Measurements from ENCODE around the gene DACT2. TPM values are rescaled to one million over a fixed set of nuclear protein-coding genes. Genes with fewer than 3 reads are reported as not detected.
A peak's percentile ranks its signal among the peaks of the same experiment; 100 is the strongest.

The DACT2 gene, protein sequence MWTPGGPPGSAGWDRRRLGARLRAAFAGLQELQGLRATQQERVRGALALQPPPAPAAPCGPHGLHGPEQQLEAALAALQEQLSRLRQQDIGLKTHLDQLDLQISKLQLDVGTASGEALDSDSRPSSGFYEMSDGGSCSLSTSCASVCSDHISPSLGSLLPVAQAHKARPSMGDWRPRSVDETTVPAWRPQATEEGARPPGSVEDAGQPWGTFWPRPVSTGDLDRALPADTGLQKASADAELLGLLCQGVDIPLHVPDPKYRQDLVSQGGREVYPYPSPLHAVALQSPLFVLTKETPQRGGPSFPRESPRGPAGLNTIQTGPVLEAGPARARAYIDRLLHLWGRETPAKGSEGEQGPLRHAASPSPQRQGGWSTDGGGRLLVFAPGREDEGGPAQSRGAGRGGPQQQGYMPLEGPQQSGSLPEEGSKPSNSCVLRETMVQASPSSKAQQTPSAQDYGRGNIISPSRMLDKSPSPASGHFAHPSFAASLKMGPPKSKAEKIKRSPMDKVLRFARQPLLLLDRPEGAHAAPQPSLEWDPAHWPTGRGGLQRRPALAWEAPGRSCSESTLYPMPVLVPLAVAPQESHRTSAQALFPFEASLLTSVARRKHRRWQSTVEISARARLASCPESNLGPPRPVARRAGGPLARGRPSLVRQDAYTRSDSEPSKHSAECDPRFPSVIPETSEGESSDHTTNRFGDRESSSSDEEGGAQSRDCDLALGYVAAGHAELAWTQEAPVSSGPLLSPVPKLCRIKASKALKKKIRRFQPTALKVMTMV
- total RNA-seq, result 0.49 and 0.71 TPM in 2 replicates
- 0.32 and 0.77 TPM in 2 replicates for polyA plus RNA-seq

DNA sequence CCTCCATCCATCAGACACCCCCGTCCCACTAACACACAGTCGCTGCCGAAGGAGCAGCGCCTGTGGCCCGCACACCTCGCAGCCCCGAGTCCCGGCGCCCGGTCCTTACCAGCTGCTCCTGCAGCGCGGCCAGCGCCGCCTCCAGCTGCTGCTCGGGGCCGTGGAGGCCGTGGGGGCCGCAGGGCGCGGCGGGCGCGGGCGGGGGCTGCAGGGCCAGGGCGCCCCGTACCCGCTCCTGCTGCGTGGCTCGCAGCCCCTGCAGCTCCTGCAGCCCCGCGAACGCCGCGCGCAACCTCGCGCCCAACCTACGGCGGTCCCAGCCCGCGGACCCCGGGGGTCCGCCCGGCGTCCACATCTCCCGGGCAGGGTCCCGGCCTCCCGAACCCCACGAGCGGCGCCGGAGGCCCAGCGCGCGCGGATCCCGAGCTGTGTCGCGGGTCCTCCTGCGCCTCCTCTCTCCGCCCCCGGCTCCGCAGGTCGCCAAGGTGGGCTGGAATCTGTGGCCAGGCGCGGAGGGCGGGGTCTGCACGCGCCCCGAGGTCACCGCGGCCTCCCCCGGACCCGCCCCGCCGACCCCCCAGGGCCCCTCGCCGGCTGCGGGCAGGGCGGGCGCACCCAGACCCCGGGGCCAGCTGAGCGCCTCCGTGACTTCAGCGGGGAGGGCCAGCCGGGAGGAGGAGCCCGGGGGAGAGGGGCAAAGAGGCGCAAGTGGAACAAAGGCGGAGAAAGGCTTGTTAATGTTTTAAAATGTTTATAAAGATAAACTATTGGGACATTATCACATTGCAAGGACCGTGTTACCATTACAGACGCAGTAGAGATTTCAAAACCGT lies at the start of gene DACT2:
Gene DACT2 (minus strand): TSS at position 499 of the 833 bp plus-strand sequence. CDS start 144 bp downstream, at position 355.
- no peak for TF ChIP-seq CTCF (IDR thresholded peaks at IDR 0.05; ENCODE audit: low read depth, low read length)
- no peaks in the 10 kb centered on the region for H3K36me3 ChIP-seq
- H3K27me3 ChIP-seq, result peaks cover 45% of the 10 kb centered on the region
- no peaks in the 10 kb centered on the region for H3K4me1 ChIP-seq (ENCODE audit: low read depth)
- no peaks in the 10 kb centered on the region for H3K9me3 ChIP-seq (ENCODE audit: low read depth)
- peak; percentile 33 to 73 for DNase-seq (ENCODE audit: low read depth in 1 of 2, low spot score in 1 of 2)
- H3K27ac ChIP-seq, result no peak within 1 kb of the TSS
- H3K4me3 ChIP-seq, result peak within 1 kb of the TSS; percentile 70

- Histone ChIP-seq H3K4me3 (no peak overlapping the region), H3K4me1 (ENCODE audit: low read depth) (no peaks in the 10 kb centered on the region), H3K27ac (no peak overlapping the region), H3K27me3 (no peaks in the 10 kb centered on the region), H3K36me3 (no peaks in the 10 kb centered on the region), H3K9me3 (ENCODE audit: low read depth) (no peaks in the 10 kb centered on the region)
- DNase-seq (ENCODE audit: low read depth in 1 of 2, low spot score in 1 of 2), result no peak
- TF ChIP-seq CTCF (IDR thresholded peaks at IDR 0.05; ENCODE audit: low read depth, low read length), result no peak
Observed at GRCh38 chr6:168368936-168369335, 49.4 kb upstream of the DACT2 start.

GRCh38 chr6:168368066-168368820 lies 48.7 kb upstream of the DACT2 start:
- no peak overlapping the region for H3K27ac ChIP-seq

GRCh38 chr6:168367285-168367751 lies 47.7 kb upstream of the DACT2 start:
- H3K36me3 ChIP-seq, result no peaks in the 10 kb centered on the region
- no peak overlapping the region for H3K27ac ChIP-seq
- no peaks in the 10 kb centered on the region for H3K9me3 ChIP-seq (ENCODE audit: low read depth)
- no peak for TF ChIP-seq CTCF (IDR thresholded peaks at IDR 0.05; ENCODE audit: low read depth, low read length)
- no peaks in the 10 kb centered on the region for H3K4me1 ChIP-seq (ENCODE audit: low read depth)
- no peaks in the 10 kb centered on the region for H3K27me3 ChIP-seq
- no peak overlapping the region for H3K4me3 ChIP-seq
- DNase-seq (ENCODE audit: low read depth in 1 of 2, low spot score in 1 of 2), result no peak

More at GRCh38 chr6:168368066-168368820, 48.7 kb upstream of the DACT2 start:
- no peaks in the 10 kb centered on the region for H3K36me3 ChIP-seq
- peak; percentile 24 for TF ChIP-seq CTCF (IDR thresholded peaks at IDR 0.05; ENCODE audit: low read depth, low read length)
- H3K4me1 ChIP-seq (ENCODE audit: low read depth), result no peaks in the 10 kb centered on the region
- H3K4me3 ChIP-seq, result no peak overlapping the region
- no peaks in the 10 kb centered on the region for H3K9me3 ChIP-seq (ENCODE audit: low read depth)
- no peaks in the 10 kb centered on the region for H3K27me3 ChIP-seq
- peak in 1 of 2 donors; percentile 82 for DNase-seq (ENCODE audit: low read depth in 1 of 2, low spot score in 1 of 2)
